Epithelial cell of esophagus (primary cell): ENCODE data around the gene MUSK.

Experiments
- DNase-seq: peaks from one replicate; pipeline ENCODE4 v3.0.0; 2010; ENCODE audit warnings: low read depth
- H3K4me3 ChIP-seq: 2 replicates; pipeline ENCODE4 v1.5.1; 2011; ENCODE audit warnings: mild to moderate bottlenecking, low read length, control low read depth
- TF ChIP-seq, protein P1 (sequence below): IDR thresholded peaks from 2 replicates; pipeline ENCODE4 v1.5.1; 2011; ENCODE audit warnings: low read depth, mild to moderate bottlenecking, low read length, control low read depth, inconsistent platforms; ENCODE audit not compliant: insufficient read depth; ENCODE audit errors: missing control alignments

MUSK gene

DNA sequence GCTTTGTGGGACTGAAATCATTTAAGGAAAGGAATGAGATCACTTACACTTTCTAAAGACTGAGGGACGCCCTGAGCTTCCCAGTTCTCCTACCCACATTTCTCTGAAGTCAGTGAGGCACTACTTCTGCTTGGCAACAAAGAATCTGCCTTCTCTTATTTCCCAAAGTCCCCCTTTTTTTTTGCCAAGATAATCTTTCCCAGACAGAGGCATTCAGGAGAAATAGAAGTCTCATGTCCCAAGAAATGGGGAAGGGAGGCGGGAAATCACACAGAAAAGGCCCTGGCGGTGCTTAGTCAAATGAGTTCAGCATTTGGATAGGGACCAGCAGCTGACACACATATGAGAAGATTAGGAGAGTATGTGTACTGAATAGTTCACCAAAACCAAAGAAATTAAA lies 159.7 kb downstream of the MUSK start:
- TF ChIP-seq, protein P1, sequence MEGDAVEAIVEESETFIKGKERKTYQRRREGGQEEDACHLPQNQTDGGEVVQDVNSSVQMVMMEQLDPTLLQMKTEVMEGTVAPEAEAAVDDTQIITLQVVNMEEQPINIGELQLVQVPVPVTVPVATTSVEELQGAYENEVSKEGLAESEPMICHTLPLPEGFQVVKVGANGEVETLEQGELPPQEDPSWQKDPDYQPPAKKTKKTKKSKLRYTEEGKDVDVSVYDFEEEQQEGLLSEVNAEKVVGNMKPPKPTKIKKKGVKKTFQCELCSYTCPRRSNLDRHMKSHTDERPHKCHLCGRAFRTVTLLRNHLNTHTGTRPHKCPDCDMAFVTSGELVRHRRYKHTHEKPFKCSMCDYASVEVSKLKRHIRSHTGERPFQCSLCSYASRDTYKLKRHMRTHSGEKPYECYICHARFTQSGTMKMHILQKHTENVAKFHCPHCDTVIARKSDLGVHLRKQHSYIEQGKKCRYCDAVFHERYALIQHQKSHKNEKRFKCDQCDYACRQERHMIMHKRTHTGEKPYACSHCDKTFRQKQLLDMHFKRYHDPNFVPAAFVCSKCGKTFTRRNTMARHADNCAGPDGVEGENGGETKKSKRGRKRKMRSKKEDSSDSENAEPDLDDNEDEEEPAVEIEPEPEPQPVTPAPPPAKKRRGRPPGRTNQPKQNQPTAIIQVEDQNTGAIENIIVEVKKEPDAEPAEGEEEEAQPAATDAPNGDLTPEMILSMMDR, result no peak
- no peak overlapping the region for H3K4me3 ChIP-seq
- DNase-seq, result peak; percentile 9

DNA sequence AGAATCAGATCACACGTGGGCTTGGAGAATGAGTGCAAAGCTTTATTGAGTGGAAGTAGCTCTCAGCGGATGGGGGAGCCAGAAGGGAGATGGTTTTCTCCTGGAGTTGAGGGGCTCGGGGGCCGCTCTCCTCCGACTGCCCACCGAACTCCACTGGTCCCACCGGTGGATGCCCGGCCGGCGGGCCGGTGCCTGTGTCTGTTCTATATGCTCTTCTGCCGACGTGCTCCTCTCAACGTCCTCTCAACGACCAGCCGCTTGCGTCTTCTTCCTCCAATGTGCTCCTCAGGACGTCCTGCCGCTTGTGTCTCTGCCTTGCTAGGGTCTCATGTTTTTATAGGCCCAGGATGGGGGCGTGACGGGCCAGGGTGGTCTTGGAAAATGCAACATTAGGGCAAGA lies 161.9 kb downstream of the MUSK start:
- DNase-seq, result no peak
- no peak overlapping the region for H3K4me3 ChIP-seq
- TF ChIP-seq, protein P1, result no peak

DNA sequence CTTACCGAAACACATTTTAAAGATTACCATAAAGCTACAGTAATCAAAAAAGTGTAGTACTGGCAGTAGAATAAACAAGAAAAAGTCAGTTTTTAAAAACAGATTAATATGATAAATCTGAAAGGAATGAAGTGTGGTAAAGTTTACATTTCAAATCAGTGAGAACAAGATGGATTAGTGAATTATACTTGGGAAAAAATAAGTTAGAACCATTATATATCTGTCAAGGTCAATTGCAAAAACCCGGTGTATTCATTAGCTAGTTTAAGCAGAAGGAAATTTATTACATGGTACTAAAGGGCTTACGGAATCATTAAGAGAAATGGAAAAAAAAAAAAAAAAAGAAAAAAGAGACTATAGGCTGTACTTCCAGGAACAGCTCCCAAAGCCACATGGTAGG lies 164.3 kb downstream of the MUSK start:
- no peak overlapping the region for H3K4me3 ChIP-seq
- TF ChIP-seq, protein P1, result no peak
- no peak for DNase-seq

DNA sequence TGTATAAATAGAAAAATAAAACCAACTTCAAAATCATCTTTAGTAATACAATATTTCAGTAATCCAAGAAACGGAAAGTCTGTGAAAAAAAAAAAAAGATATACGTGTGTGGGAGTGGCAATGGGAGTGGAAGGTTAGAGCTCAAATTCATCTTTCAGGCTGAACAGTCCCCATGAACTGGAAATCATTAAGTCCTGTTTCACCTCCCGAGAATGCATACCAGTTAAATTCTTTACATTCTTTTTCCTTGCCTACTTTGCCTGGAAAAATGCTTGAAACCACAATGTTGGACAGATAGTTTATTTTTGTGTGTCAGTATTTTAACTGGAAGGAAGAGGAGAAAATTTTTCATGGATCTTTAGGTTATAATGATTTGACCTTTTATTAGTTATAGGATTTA lies 166.8 kb downstream of the MUSK start:
- TF ChIP-seq, protein P1, result no peak
- H3K4me3 ChIP-seq, result no peak overlapping the region
- DNase-seq, result no peak

- TF ChIP-seq, protein P1, result no peak
- no peak for DNase-seq
- H3K4me3 ChIP-seq, result no peak overlapping the region
These were observed 167.3 kb downstream of the MUSK start for GRCh38 chr9:110835859-110836271.

DNA sequence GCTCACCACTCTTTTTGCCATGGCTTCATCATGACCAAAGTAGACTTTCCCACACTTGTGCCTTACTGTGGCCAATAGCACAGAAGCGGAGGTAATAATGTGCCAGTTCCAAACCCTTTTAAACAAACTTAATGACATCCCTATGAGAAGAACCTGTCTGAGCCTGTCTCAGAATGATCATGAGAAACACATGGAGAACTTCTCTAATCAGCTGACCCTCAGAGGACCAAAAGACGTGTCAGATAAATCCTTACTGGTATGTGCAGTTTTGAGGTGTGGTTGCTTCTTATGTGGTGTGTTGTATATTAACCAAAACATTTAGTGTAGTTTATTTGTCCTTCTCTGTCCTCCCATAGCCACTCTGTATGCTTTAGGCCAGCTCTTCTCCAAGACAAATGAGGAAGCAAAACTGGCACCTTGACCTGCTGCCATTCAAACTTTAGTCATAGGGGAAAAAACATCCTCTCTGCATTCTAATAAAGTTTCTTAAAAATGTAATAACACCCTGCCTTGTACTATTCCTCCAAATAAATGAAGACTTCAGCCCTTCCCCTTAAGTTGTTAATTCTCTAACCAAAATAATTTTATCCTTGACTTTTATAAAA lies 168.9 kb downstream of the MUSK start:
- TF ChIP-seq, protein P1, result no peak
- H3K4me3 ChIP-seq, result no peak overlapping the region

GRCh38 chr9:110842169-110842568 lies 173.6 kb downstream of the MUSK start:
- peak; percentile 37 for DNase-seq
- no peak overlapping the region for H3K4me3 ChIP-seq
- TF ChIP-seq, protein P1, result no peak

More for the DNA sequence above, 168.9 kb downstream of the MUSK start:
- peak; percentile 66 for DNase-seq
